Erythroblast (primary cell): ENCODE data around the gene GABRB1.
A peak's percentile ranks its signal among the peaks of the same experiment; 100 is the strongest.
"Not testable (repeated sequence)": the region's sequence is repeated elsewhere in the genome, so short reads cannot be mapped to it uniquely, and the experiment has no call there.

Experiments used
- DNase-seq, 2 experiments: peaks; one replicate each; lab custom pipeline; 2025; lab: John Stamatoyannopoulos, UW
- GATA1 ChIP-seq: IDR thresholded peaks from 2 replicates; pipeline ENCODE4 v1.6.1; 2011; ENCODE audit warnings: low read depth, mild to moderate bottlenecking, control low read depth, low read length, moderate library complexity
- POLR2A ChIP-seq: IDR thresholded peaks from 2 replicates; pipeline ENCODE4 v1.6.1; 2011; ENCODE audit warnings: mild to moderate bottlenecking, low read length

The GABRB1 gene

DNA sequence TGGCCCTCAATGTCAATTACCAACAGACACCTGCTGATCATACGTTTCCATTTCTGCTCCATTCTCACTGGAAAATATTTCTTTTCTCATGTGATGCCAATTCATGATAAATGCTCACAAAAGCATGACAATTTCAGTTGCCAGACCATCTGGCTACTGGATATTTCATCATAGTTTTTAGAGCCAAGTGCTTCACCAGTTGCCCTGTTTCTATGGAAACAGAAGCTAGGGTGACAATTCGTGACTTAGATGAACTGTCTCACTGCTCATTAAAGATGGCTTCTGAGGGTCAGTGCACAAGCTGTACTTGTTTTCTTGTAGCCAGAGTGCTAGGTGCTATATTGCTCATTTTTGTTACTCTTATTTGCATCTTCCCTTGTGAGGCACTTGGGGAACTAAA, 247.3 kb downstream of the GABRB1 start:
- TF ChIP-seq GATA1 (no peak), POLR2A (no peak)
- no peak for DNase-seq

DNA sequence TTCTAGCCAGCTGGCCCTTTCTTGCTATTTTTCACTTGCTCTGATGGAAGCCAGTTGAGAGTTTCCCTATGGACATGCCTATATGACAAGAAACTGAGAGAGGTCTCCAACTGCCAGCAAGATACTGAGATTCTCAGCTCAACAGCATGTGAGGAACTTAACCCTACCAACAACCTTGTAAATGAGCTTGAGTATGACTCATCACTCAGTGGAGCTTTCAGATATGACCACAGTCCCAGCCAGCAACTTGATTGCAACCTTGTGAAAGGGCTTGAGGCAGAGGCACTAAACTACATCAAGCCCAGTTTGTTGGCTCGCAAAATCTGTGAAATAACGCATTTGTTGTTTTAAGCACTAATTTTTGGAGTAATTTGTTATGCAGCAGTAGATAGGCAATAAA, 256.4 kb downstream of the GABRB1 start:
- TF ChIP-seq GATA1 (no peak), POLR2A (no peak)
- DNase-seq, result no peak

DNA sequence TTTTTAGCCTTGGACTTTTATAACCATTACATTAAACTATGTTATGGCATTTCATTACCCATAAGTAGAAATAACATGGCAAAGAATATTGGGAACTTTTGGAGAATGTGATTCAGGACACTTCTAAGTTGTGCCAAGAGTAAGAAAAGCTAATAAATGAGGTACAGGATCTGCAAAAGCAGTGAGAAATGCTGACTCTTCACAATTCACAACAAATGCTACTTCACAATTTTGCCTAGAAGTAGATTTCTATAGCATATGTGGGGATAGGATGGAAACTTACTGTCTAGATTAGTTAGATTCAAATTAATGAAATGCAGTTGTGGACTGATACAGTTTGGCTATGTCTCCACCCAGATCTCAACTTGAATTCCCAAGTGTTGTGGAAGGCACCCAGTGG, 258.4 kb downstream of the GABRB1 start:
- TF ChIP-seq GATA1, result no peak
- no peak for TF ChIP-seq POLR2A
- no peak for DNase-seq

DNA sequence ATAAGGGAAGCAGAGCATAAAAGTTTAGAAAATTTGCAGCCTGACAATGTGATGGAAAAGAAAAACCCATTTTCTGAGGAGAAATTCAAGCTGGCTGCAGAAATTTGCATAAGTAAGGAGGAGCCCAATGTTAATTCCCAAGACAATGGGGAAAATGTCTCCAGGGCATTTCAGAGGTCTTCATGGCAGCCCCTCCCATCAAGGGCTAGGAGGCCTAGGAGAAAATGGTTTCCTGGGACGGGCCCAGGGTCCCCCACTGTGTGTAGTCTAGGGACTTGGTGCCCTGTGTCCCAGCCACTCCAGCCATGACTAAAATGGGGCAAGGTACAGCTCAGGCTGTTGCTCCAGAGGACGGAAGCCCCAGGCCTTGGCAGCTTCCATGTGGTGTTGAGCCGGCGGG, 259.5 kb downstream of the GABRB1 start:
- DNase-seq, result not testable (repeated sequence)

DNA sequence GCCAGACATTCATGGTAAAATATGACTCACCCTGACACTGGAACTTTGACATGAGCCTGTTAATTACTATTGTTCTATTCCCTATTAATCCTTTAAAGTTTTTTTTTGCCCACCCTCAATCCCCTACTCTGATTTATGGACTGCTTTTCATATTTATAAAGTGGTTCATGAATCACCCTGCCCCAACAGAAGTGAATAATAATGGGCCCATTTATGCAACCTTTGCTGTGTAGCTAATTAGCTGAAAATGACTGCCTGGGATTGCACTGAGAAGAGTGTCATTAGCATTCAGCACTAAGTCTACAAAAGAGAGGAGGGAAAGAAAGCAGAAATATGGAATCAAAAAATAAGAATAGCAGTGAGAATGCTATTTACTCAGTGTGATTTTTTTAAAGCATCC, 277.8 kb downstream of the GABRB1 start:
- no peak for TF ChIP-seq POLR2A
- no peak for TF ChIP-seq GATA1
- DNase-seq, result no peak

DNA sequence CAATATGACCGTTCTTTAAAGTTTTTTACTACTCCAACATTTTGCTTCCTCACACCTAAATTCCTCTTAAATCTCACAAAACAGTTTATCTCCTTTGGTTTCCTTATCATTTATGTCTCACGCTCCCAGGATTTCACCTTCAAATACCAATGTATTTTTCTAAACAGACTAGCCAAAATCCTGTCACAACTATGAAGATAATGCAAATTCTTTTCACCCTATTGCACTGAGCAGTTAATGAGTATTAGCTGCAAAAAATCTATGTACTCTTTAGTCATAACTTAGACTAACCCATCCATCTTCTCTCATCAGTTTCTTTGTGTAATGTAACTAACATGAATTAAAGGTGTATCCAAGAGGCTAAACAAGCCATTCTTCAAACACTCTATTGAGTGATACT, 280.8 kb downstream of the GABRB1 start:
- no peak for DNase-seq
- TF ChIP-seq GATA1 (no peak), POLR2A (no peak)

DNA sequence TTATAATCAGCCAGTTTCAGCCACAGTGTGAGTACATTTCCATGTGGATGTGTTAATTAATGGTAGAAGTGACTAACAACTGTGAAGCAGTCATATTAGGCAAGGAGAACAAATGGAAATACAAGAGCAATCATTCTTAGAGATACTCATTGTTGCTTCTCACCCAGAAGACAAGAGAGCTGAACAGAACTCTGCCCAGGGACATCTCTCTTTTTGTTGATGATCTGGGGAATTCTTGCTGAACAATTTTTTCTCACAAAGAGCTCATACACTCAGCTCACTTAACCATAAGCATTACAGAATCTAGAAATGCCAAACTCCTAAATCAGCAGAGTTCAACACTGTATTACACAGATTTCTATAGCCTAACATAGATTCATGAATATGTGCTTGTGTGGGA, 282.0 kb downstream of the GABRB1 start:
- no peak for DNase-seq
- TF ChIP-seq GATA1, result no peak
- TF ChIP-seq POLR2A, result no peak

DNA sequence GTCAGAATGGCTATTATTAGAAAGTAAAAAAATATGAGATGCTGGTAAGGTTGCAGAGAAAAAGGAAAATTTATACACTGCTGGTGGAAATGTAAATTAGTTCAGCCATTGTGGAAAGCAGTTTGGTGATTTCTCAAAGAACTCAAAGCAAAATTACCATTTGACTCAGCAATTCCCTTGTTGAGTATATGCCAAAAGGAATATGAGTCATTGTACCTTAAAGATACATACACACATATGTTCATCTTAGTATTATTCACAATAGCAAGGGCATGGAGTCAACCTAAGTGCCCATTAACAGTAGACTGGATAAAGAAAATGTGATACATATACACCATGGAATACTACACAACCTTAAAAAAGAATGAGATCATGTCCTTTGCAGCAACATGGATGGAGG, 284.0 kb downstream of the GABRB1 start:
- peak in 1 of 2 experiments; percentile 5 for DNase-seq
- no peak for TF ChIP-seq POLR2A
- TF ChIP-seq GATA1, result no peak

DNA sequence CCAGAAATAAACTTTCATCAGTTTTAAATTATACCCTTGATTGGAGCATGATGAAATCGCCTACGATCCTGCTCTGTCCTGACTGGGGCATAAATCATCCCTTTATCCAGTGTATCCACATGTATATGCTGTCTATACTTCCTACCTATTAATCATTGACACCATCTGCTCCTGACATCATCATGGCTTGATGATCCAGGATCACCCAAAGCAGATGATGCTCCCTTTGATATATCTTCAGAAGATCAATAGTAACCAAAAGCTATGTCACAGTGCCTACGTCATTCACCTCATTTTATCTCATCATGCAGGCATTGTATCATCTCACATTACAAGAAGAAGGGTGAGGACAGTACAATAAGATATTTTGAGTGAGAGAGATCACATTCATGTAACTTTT, 294.7 kb downstream of the GABRB1 start:
- DNase-seq, result no peak
- TF ChIP-seq POLR2A (no peak), GATA1 (no peak)

DNA sequence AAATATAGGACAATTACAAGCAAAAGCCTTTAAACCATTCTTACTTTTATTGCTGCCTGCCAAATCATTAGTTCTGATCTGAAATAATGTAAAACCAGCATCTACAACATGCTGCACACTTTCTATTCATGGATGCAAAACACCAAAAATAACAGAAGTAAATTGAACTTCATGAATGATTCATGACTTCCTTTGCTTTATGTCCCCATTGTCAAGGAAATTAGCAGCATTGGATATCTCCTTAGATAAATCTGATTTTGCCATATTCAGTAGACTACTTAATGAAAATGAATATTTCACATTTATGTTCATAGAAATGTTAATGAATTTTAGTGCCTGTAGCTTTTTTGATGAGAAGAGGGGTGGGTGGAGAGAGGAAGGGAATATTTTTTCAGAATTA, 299.5 kb downstream of the GABRB1 start:
- no peak for DNase-seq
- no peak for TF ChIP-seq POLR2A
- no peak for TF ChIP-seq GATA1

DNA sequence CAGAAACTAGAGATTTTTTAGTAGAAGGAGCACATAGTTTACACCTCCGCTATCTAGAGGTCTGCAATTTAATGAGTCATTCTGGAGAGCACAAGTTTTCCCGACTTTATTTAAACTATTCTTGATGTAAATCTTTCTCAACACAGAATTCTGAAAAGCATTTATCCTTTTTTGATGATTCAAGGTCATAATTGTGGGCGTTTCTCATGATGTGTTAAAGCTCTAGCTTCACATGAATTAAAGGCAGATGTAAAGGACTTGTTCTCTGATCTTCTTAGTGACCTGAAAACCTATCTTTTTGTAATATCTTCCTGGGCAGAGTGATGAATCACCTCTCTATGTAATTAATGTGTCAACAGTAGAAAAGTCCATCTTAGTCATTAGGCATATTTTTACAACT, 303.3 kb downstream of the GABRB1 start:
- no peak for TF ChIP-seq POLR2A
- no peak for TF ChIP-seq GATA1

DNA sequence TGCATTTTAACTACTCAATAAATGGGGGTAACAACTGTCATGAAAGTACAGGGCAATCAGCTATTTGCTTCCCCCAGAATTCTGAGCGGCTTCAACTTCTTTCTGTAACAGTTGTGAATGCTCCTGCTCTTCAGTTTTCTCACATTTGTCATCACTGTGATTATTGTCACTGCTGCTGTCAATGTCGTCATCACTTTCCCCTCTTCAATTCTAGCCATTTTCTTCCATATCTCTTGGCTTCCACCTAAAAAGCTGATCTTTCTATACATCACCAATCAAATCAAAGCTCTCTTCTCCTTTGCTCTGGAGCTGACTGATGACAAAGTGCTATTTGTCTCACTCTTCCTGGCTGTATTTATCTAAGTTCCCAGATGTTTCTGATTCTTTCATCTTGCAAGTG, 306.5 kb downstream of the GABRB1 start:
- DNase-seq, result no peak
- TF ChIP-seq GATA1, result no peak
- TF ChIP-seq POLR2A, result no peak

More for the DNA sequence above, 303.3 kb downstream of the GABRB1 start:
- DNase-seq, result no peak

DNA sequence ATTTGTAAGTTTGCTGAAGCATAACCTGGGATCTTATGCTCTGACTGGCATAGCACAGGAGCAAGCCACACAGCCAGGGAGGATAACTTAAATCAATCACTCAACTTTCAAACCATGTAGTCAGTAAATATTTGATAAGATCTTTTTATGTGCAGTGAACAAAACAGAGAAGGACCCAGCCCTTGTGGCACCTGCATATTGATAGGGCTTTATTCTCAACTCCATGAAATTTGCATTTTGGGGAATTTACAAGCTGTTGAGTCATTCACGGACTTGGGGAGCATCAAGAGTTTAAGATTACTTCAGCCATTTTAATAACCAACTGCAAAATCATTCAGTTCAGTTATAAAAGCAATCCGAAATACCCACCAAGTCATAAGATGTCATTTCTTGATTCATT, 309.5 kb downstream of the GABRB1 start:
- no peak for DNase-seq
- TF ChIP-seq POLR2A (no peak), GATA1 (no peak)

DNA sequence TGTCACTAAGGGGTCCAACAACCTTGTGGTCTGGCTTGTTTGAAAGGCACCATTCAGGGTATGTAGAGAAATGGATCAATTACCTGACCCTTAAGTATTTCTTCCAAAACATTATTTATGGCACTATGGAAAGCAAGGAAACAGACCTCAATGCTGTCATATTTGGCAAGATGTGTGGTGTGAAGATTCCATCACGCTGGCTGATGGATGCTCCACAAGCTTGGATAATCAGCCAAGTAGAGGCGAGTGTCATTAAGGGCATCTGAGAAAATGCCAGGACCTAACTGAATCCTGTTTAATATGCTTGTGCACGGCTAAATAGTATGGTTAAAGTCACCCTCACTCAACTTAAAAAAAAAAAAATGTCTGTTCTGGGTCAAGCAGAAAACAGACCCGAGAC, 311.4 kb downstream of the GABRB1 start:
- no peak for DNase-seq
- TF ChIP-seq POLR2A (no peak), GATA1 (no peak)

DNA sequence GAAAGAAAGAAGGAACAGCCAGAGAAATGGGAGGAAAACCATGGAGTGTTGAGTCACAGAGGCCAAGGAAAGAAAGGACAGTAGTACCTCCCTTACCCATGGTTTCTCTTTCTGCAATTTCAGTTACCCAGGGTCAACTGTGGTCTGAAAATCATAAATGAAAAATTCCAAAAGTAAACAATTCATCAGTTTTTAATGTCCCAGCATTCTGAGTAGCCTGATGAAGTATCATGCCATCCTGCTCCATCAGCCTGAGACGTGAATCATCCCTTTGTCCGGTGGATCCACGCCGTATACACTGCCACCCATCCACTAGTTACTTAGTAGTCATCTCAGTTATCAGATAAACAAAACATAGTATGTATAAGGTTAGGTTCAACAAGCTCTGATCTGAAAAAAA, 318.0 kb downstream of the GABRB1 start:
- TF ChIP-seq GATA1 (no peak), POLR2A (no peak)
- no peak for DNase-seq

DNA sequence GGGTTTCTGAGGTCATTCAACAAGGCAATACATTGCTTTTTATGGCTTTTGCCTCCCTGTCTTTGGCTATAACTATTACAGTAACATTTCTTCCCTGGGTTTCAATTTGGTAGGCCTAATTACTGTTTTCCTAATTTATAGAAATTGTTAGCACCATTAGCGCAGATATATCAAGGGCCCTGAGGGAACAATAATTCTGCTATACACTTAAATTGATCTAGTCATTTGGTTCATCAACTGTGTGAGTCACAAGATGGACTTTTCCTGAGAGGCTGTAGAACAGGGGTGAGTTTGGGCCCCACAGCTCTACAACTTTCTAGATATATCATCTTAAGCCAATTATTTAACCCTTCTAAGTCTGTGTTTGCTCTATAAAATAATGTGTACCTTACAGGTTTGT, 324.2 kb downstream of the GABRB1 start:
- no peak for DNase-seq
- TF ChIP-seq GATA1 (no peak), POLR2A (no peak)
